ENCODE data around the gene DSE. TPM values are rescaled to one million over a fixed set of nuclear protein-coding genes. Genes with fewer than 3 reads are reported as not detected.
A peak's percentile ranks its signal among the peaks of the same experiment; 100 is the strongest.

Gene DSE
- total and polyA plus RNA-seq, 2 donors (not counting 1 experiment from before 2014, with no cell fraction given), result 71.0 to 89.2 TPM

GRCh38 chr6:116386581-116387299, 16.0 kb downstream of the DSE start:
- no peaks in the 10 kb centered on the region for H3K27me3 ChIP-seq (ENCODE audit: control insufficient read depth, insufficient read depth, low read length)
- no peak overlapping the region for H2AFZ ChIP-seq (ENCODE audit: low read length)
- peaks cover 28% of the 10 kb centered on the region for H3K4me1 ChIP-seq (ENCODE audit: control insufficient read depth, extremely low read depth, insufficient read depth, low read length)
- peak; percentile 66 to 84 for DNase-seq (ENCODE audit: low read depth in 2 of 2)
- H4K20me1 ChIP-seq (ENCODE audit: control insufficient read depth, extremely low read depth, insufficient read depth, low read length), result no peaks in the 10 kb centered on the region
- H3K79me2 ChIP-seq (ENCODE audit: control insufficient read depth, insufficient read depth, low read length), result peaks cover 32% of the 10 kb centered on the region
- no peak overlapping the region for H3K4me3 ChIP-seq (replicated peaks in 1 of 4; ENCODE audit: control extremely low read depth in 1 of 4, insufficient read depth in 1 of 4, low read depth in 3 of 4, low read length in 4 of 4)
- H3K36me3 ChIP-seq (ENCODE audit: control insufficient read depth, insufficient read depth, low read length), result no peaks in the 10 kb centered on the region
- H3K4me2 ChIP-seq (ENCODE audit: extremely low read depth, insufficient read depth, low read length), result peak overlapping the region; percentile 17
- no peaks in the 10 kb centered on the region for H3K9me3 ChIP-seq (ENCODE audit: control insufficient read depth, insufficient read depth, low read depth, low read length)
- no peak overlapping the region for H3K9ac ChIP-seq (ENCODE audit: insufficient read depth, low read length)
- TF ChIP-seq CTCF (conservative IDR thresholded peaks at IDR 0.05 in 1 of 2, IDR thresholded peaks at IDR 0.05 in 1 of 2; ENCODE audit: low read depth in 1 of 2, low read length in 2 of 2), result no peak
- no peak for TF ChIP-seq EZH2 (IDR thresholded peaks at IDR 0.05; ENCODE audit: low read length, missing control alignments)
- peak overlapping the region; percentile 34 for H3K27ac ChIP-seq (ENCODE audit: insufficient read depth, low read length)

- TF ChIP-seq CTCF (conservative IDR thresholded peaks at IDR 0.05 in 1 of 2, IDR thresholded peaks at IDR 0.05 in 1 of 2; ENCODE audit: low read depth in 1 of 2, low read length in 2 of 2) (no peak), EZH2 (IDR thresholded peaks at IDR 0.05; ENCODE audit: low read length, missing control alignments) (no peak)
- H3K4me2 ChIP-seq (ENCODE audit: extremely low read depth, insufficient read depth, low read length), result peak overlapping the region; percentile 8
- H3K4me1 ChIP-seq (ENCODE audit: control insufficient read depth, extremely low read depth, insufficient read depth, low read length), result peaks cover 28% of the 10 kb centered on the region
- H3K4me3 ChIP-seq (replicated peaks in 1 of 4; ENCODE audit: control extremely low read depth in 1 of 4, insufficient read depth in 1 of 4, low read depth in 3 of 4, low read length in 4 of 4), result no peak overlapping the region
- no peak overlapping the region for H3K9ac ChIP-seq (ENCODE audit: insufficient read depth, low read length)
- peaks cover 35% of the 10 kb centered on the region for H3K79me2 ChIP-seq (ENCODE audit: control insufficient read depth, insufficient read depth, low read length)
- no peak overlapping the region for H2AFZ ChIP-seq (ENCODE audit: low read length)
- H3K9me3 ChIP-seq (ENCODE audit: control insufficient read depth, insufficient read depth, low read depth, low read length), result no peaks in the 10 kb centered on the region
- no peaks in the 10 kb centered on the region for H3K27me3 ChIP-seq (ENCODE audit: control insufficient read depth, insufficient read depth, low read length)
- no peaks in the 10 kb centered on the region for H3K36me3 ChIP-seq (ENCODE audit: control insufficient read depth, insufficient read depth, low read length)
- H4K20me1 ChIP-seq (ENCODE audit: control insufficient read depth, extremely low read depth, insufficient read depth, low read length), result no peaks in the 10 kb centered on the region
- DNase-seq (ENCODE audit: low read depth in 2 of 2), result peak; percentile 42 to 85
- H3K27ac ChIP-seq (ENCODE audit: insufficient read depth, low read length), result no peak overlapping the region
These were observed 16.6 kb downstream of the DSE start for GRCh38 chr6:116387374-116387773.

GRCh38 chr6:116388924-116389323, 18.2 kb downstream of the DSE start:
- DNase-seq (ENCODE audit: low read depth in 2 of 2), result no peak
- H3K4me2 ChIP-seq (ENCODE audit: extremely low read depth, insufficient read depth, low read length), result no peak overlapping the region
- no peak overlapping the region for H3K9ac ChIP-seq (ENCODE audit: insufficient read depth, low read length)
- H3K27ac ChIP-seq (ENCODE audit: insufficient read depth, low read length), result no peak overlapping the region
- H3K27me3 ChIP-seq (ENCODE audit: control insufficient read depth, insufficient read depth, low read length), result no peaks in the 10 kb centered on the region
- H3K9me3 ChIP-seq (ENCODE audit: control insufficient read depth, insufficient read depth, low read depth, low read length), result no peaks in the 10 kb centered on the region
- peaks cover 29% of the 10 kb centered on the region for H3K79me2 ChIP-seq (ENCODE audit: control insufficient read depth, insufficient read depth, low read length)
- no peaks in the 10 kb centered on the region for H3K36me3 ChIP-seq (ENCODE audit: control insufficient read depth, insufficient read depth, low read length)
- H3K4me3 ChIP-seq (replicated peaks in 1 of 4; ENCODE audit: control extremely low read depth in 1 of 4, insufficient read depth in 1 of 4, low read depth in 3 of 4, low read length in 4 of 4), result no peak overlapping the region
- TF ChIP-seq EZH2 (IDR thresholded peaks at IDR 0.05; ENCODE audit: low read length, missing control alignments) (no peak), CTCF (conservative IDR thresholded peaks at IDR 0.05 in 1 of 2, IDR thresholded peaks at IDR 0.05 in 1 of 2; ENCODE audit: low read depth in 1 of 2, low read length in 2 of 2) (no peak)
- H3K4me1 ChIP-seq (ENCODE audit: control insufficient read depth, extremely low read depth, insufficient read depth, low read length), result peaks cover 28% of the 10 kb centered on the region
- H4K20me1 ChIP-seq (ENCODE audit: control insufficient read depth, extremely low read depth, insufficient read depth, low read length), result no peaks in the 10 kb centered on the region
- H2AFZ ChIP-seq (ENCODE audit: low read length), result no peak overlapping the region
